GM21360 (cell line): ENCODE results near the gene TLL1.

Source experiments
- ATAC-seq: cut with Tn5 transposase; IDR thresholded peaks from one replicate; pipeline ENCODE4 v1.9.1; 2021; ENCODE audit warnings: mild to moderate bottlenecking, moderate library complexity; ENCODE audit not compliant: unreplicated experiment

TLL1 gene

GRCh38 chr4:165879641-165880040 is 6.6 kb downstream of the TLL1 start:
- ATAC-seq: no peak

DNA sequence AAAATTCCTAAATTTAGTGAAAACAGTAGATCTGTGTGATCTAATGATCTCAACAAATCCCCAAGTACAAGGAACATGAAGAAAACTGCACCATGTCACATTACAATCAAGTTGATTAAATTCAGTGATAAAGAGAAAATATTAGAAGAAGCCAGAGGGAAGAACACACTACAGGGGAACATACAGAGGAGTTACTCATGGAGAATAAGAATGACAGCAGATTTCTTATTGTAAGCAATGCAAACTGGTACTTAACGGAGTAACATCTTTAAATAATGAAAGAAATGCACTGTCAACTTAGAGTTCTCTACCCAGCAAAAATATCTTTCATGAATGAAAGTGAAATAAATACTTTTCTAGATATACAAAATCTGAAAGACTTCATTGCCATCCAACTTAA is 21.1 kb downstream of the TLL1 start:
- no peak for ATAC-seq

DNA sequence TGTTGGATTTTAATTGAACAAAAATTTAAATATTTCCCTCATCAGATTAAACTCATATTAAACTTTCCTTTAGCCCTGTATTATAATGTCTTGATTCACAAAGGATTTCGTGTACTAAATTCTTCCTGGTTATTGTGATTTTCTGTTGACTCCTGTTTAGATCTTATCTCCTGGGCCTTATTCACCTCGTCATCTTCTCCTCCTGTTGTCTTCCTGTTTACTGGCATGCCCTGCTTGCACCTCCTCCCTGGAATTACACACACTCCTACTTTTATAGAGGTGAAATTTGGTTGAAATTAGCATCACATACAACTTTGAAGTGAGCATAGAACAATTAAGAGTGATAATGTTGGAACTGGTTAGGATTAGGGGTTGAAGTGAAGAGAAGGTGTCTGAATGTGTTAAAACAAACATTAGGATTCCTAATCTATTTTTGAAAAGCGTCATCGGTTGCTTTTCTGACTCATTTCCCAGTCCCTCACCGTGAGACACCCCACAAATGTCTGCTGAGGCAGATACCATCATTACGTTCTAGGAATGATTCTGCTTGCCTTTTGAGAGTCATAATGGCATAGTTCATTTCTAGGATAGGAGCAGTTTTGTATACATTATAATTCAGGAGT is 32.5 kb downstream of the TLL1 start:
- ATAC-seq: no peak

DNA sequence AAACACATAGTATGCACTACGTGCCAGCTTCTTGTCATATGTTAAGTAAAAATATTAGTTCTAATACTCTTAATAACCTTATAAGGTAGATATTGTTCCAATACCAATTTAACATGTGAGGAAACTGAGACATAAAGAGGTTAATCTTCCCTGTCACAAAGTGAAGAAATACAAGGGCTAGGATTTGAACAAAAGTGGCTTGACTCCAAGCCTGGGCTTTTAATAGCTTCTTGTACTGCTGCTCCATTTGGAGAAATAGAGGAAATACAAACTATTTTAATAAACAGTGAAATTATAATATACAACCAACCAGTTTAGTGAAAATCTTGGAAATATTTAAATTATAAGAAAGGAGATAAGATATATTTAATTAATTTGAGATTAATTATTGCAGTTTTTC is 33.2 kb downstream of the TLL1 start:
- ATAC-seq: no peak

DNA sequence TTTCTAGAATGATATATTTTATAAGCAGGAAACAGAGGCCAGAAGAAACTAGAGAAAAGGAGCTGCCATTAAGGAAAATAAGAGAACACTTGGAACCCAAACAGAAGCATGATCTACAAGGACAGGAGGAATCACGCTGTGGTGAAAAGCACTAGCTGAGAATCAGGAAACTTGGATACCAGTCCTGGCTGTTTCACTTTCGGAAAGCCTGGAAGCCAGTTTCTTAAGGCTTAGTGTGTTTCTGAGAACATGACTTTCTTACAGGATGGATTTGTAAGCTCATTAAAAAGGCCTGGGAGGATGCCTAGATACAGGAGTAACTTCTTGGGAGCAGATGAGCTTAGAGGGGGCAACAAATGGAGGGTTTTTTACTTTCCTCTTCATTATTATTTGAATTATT is 36.9 kb downstream of the TLL1 start:
- no peak for ATAC-seq

DNA sequence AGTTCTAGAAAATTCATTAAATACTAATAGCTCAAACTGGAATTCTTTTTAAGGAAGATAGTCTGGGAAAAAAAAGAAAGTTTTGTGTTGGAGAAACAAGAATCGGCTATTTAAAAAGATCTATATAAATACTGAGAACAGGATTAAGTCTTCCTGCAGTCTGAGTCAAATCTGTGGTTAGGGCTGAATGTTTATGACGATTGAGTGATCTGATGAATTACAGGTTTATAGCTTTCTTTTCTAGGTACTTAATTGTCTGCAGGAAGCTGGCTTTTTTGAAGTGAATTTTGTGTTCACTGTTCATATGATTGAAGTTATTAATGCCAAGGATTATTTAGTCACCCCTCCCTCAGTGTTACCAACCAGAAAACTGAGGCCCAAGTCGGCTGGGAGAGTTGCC is 42.2 kb downstream of the TLL1 start:
- no peak for ATAC-seq

DNA sequence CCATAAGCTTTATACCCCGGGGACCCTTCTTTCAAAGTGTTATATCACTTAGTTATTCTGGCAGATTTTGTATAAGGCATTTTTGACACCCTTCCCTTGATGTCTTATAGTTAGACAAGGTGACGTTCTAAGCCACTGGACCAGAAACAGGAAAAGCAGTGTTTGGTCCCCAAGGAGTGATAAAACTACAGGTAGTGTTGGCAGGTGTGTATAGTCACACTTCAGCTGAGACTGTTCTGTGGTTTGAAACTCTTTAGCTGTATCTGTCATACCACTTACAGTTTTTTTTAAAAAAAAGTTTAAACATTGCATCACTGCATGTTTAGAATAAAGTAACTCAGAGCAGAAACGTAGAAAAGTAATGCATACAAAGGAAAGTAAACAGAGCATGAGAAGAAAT is 48.5 kb downstream of the TLL1 start:
- no peak for ATAC-seq

DNA sequence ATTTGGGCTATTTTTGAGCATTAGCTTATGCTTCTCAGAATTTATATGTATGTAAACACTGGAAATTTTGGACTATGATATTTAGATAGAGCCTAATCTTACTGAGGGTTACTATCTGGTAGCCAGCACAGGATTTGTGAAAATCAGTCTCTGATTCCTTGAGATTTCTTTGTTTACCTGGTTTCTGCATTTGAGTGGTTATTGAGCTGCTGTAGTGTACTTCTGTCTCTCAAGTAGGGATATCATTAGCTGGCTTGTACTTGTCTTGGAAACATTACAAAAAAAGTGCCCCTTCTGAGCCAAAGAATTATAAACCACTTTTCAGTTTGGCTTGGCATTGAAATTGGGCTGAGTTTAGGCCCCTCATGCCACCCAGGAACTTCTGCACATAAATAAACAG is 49.7 kb downstream of the TLL1 start:
- no peak for ATAC-seq

- no peak for ATAC-seq
Observed at GRCh38 chr4:165926307-165926706, 53.3 kb downstream of the TLL1 start.

DNA sequence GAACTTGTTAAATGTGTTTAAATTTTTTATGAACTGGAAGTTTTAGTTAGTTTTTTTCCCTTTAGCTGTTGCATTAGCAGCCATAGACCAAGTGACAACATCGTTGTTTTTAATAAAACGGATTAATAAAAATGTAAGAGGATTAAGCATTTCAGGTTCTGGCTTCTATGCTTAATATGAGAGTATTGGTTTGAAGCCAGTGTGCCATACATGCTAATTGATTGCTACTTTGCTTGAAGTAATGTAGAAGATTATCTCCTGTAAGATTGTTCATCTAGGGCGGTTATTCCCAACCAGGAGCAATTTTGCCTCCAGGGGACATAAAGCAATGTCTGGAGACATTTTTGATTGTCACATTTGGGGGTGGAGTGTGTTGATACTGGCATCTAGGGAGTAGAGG is 54.3 kb downstream of the TLL1 start:
- no peak for ATAC-seq

DNA sequence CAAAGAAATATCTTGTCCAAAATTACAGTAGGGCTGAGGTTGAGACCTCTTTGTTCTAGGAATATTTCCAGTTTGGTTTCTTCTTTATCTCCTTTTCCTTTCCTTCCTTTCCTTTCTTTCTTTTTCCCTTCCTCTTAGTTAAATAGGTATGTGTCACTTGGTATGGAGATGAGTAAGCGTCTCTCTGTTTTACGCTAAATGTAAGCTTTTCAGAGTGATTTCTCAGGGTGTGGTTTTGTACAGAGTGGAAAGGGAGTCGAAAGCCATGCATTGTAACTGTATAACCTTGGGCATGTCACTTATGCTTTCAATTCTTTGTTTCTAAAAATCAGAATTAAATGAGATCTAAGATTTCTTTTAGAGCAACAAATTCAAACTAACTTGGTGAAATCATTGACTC is 54.8 kb downstream of the TLL1 start:
- ATAC-seq: no peak

DNA sequence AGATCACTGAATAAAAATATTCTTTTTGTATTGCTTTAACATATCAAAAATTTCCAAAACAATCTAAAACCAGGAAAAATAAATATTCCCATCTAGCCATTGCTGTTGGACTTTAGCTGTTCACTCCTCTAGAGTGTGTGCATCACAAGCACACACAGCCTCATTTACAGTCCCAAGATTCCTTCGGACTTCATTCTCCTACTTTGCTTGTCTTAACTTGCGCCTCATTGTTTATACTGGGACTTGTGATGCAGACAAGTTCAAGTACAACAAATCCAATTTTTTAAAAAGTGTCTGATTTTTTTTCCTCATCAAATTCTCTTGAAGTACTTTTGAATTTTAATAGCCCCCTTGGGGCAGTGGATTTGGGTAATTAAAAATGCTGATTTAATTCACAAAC is 55.6 kb downstream of the TLL1 start:
- ATAC-seq: no peak

GRCh38 chr4:165929662-165930061 is 56.6 kb downstream of the TLL1 start:
- no peak for ATAC-seq

DNA sequence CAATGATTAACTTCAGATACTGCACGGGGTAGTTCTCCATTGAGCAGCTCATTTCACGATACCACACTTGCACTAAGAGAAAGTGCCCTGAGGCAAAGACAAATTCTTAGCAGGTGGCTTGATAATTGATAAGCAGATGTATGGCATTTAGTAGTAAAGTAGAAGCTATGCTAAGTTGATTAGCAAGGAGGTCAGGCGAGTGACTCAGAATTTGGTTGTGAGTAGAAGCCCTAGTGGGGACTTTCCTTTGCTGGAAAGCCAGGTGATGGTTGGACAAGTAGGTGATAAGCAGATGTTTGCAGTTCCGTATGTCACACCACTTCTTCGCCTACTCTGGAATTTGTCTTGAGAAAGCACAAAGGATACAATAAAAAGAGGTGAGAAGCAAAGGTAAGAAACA is 58.7 kb downstream of the TLL1 start:
- ATAC-seq: no peak

GRCh38 chr4:165944900-165945299 is 71.9 kb downstream of the TLL1 start:
- no peak for ATAC-seq

- no peak for ATAC-seq
Observed at GRCh38 chr4:165945991-165946390, 73.0 kb downstream of the TLL1 start.

GRCh38 chr4:165947019-165947418 is 74.0 kb downstream of the TLL1 start:
- ATAC-seq: no peak

DNA sequence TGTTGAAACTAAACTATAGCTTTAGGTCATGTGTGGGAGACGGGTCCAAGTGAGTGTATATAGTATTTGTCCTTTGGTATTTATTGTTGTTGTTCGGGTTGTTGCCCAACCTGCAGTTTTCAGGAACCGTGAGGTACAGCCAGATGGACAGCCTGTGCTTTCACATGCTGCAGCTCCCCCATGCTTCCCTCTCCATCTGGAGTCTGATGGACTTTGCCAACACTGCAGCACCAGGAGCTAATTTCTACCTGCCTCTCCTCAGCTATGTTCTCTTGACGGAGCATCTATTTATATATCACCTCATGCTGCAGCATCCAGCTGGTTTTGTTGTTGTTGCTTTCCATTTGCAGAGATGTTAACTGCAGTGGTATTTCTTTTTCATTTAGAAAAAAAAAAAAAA is 80.1 kb downstream of the TLL1 start:
- ATAC-seq: no peak

- ATAC-seq: no peak
Observed at GRCh38 chr4:165963621-165964020, 90.6 kb downstream of the TLL1 start.

DNA sequence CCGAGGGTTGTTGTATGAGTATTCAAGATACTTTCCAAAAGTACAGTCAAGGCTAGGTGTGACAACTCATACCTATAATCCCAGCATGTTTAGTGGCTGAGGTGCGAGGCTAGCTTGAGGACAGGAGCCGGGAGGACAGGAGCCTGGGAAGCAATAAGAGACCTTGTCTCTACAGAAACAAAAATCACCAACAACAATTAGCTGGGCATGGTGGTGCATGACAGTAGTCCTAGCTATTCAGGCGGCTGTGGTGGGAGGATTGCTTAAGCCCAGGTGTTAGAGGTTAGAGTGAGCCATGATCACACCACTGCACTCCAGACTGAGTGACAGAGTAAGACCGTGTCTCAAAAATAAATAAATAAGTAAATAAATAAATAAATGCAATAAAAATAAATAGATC is 91.6 kb downstream of the TLL1 start:
- ATAC-seq: no peak

GRCh38 chr4:165965503-165965902 is 92.5 kb downstream of the TLL1 start:
- ATAC-seq: no peak

DNA sequence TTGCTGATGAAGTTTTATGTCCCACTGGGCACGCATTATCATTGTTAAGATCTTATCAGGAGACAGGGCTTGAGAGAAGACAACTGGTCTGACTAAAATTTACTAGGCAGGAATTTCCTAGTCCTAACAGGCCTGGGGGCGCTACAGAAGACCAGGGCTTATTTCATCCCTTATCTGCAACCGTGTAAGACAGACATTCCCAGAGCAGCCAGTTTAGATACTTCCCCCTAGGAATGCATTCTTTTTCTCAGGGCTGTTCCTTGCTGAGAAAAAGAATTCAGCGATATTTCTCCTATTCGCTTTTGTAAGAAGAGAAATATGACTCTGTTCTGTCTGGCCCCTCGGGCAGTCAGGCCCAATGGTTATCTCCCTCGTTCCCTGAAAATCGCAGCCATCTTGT is 93.8 kb downstream of the TLL1 start:
- no peak for ATAC-seq

DNA sequence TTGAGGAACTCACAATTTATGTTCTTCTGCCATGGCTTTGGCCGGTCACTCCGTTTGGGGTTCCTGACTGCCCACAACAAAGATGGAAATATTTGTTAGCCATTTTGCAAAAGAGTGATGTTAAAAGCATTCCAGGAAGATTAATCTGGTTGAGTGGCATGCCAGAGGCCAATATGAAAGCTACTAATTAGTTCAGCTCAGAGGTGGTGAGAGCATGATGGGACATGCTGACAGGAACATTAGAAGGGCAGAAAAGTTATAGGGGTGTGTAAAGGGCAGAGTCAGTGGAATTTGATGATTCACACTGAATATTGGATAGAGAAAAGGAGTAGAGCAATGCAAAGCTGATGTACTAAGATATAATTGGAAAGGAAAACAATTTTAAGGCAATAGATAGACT is 94.4 kb downstream of the TLL1 start:
- no peak for ATAC-seq
